Measurements from ENCODE around the gene NCKAP5.

NCKAP5 gene

GRCh38 chr2:133331436-133331835, 236.8 kb downstream of the NCKAP5 start:
- no peak for DNase-seq (ENCODE audit: low spot score)

- DNase-seq (ENCODE audit: low spot score) = peak; percentile 29
Measured at GRCh38 chr2:133326652-133327397, 241.4 kb downstream of the NCKAP5 start.

GRCh38 chr2:133324150-133324561, 244.1 kb downstream of the NCKAP5 start:
- DNase-seq (ENCODE audit: low spot score) = peak; percentile 79

GRCh38 chr2:133322909-133323308, 245.4 kb downstream of the NCKAP5 start:
- DNase-seq (ENCODE audit: low spot score) = no peak

- DNase-seq (ENCODE audit: low spot score) = no peak
Measured at GRCh38 chr2:133317178-133317577, 251.1 kb downstream of the NCKAP5 start.

- no peak for DNase-seq (ENCODE audit: low spot score)
Measured at GRCh38 chr2:133316557-133316956, 251.7 kb downstream of the NCKAP5 start.

- no peak for DNase-seq (ENCODE audit: low spot score)
Measured at GRCh38 chr2:133315280-133315679, 253.0 kb downstream of the NCKAP5 start.

GRCh38 chr2:133314795-133315194, 253.5 kb downstream of the NCKAP5 start:
- no peak for DNase-seq (ENCODE audit: low spot score)

- no peak for DNase-seq (ENCODE audit: low spot score)
Measured at GRCh38 chr2:133312038-133312729, 256.1 kb downstream of the NCKAP5 start.

- no peak for DNase-seq (ENCODE audit: low spot score)
Measured at GRCh38 chr2:133306236-133306635, 262.0 kb downstream of the NCKAP5 start.

- DNase-seq (ENCODE audit: low spot score) = no peak
Measured at GRCh38 chr2:133304344-133304743, 263.9 kb downstream of the NCKAP5 start.

- DNase-seq (ENCODE audit: low spot score) = peak; percentile 45
Measured at GRCh38 chr2:133303150-133303549, 265.1 kb downstream of the NCKAP5 start.

GRCh38 chr2:133296401-133296800, 271.9 kb downstream of the NCKAP5 start:
- no peak for DNase-seq (ENCODE audit: low spot score)

GRCh38 chr2:133293544-133294353, 274.5 kb downstream of the NCKAP5 start:
- DNase-seq (ENCODE audit: low spot score) = peak; percentile 33

- DNase-seq (ENCODE audit: low spot score) = no peak
Measured at GRCh38 chr2:133292259-133292658, 276.0 kb downstream of the NCKAP5 start.

- DNase-seq (ENCODE audit: low spot score) = peak; percentile 56
Measured at GRCh38 chr2:133287709-133288108, 280.6 kb downstream of the NCKAP5 start.

- DNase-seq (ENCODE audit: low spot score) = no peak
Measured at GRCh38 chr2:133286326-133286922, 281.8 kb downstream of the NCKAP5 start.

- DNase-seq (ENCODE audit: low spot score) = no peak
Measured at GRCh38 chr2:133273031-133273430, 295.2 kb downstream of the NCKAP5 start.

GRCh38 chr2:133271105-133271504, 297.2 kb downstream of the NCKAP5 start:
- no peak for DNase-seq (ENCODE audit: low spot score)

GRCh38 chr2:133270550-133270949, 297.7 kb downstream of the NCKAP5 start:
- DNase-seq (ENCODE audit: low spot score) = no peak

GRCh38 chr2:133266926-133267590, 301.2 kb downstream of the NCKAP5 start:
- DNase-seq (ENCODE audit: low spot score) = peak; percentile 14

All from hepatic stellate cell (primary cell).